IMR-90 (cell line): ENCODE results near the gene BLVRB. TPM values are rescaled to one million over a fixed set of nuclear protein-coding genes. Genes with fewer than 3 reads are reported as not detected.

Source experiments
- ATAC-seq: fragments of 200-7000 bp; cut with Tn5 transposase; 2 replicates; pipeline ENCODE4 v1.9.1; 2020; ENCODE audit warnings: low read depth, mild to moderate bottlenecking, moderate library complexity
- BruUV-seq: library from RNA; stranded (reverse); fragments of 400-500 nt; replicated peaks from 2 replicates; lab custom pipeline; 2021; lab: Mats Ljungman, UMichigan
- CTCF ChIA-PET: fragments of 300-600 bp; formaldehyde crosslinking; extraction: SDS; loops from one replicate; lab custom pipeline; 2021; ENCODE audit warnings: antibody characterized with exemption; lab: Yijun Ruan, JAX
- POLR2A ChIA-PET: fragments of 300-600 bp; sonication (Branson Sonifier 250); formaldehyde crosslinking; loops from one replicate; lab custom pipeline; 2022; ENCODE audit warnings: antibody characterized with exemption; ENCODE audit not compliant: unreplicated experiment; lab: Charles Lee
- DNase-seq: peaks from one replicate; pipeline ENCODE4 v3.0.0; 2013
- H2AFZ ChIP-seq: replicated peaks from 2 replicates; pipeline ENCODE3; 2013; ENCODE audit warnings: low read length, mild to moderate bottlenecking; ENCODE audit not compliant: poor library complexity
- H2AK5ac ChIP-seq: 2 replicates; pipeline ENCODE4 v1.6.1; 2013; ENCODE audit warnings: low read depth, low read length, inconsistent platforms
- H2AK9ac ChIP-seq: replicated peaks from 2 replicates; pipeline ENCODE3; 2013; ENCODE audit warnings: mild to moderate bottlenecking, low read depth, low read length, moderate library complexity; ENCODE audit not compliant: poor library complexity
- H2BK120ac ChIP-seq: 2 replicates; pipeline ENCODE4 v1.6.1; 2013; ENCODE audit warnings: low read depth, low read length, inconsistent platforms
- H2BK15ac ChIP-seq: 3 replicates; pipeline ENCODE4 v1.6.1; 2013; ENCODE audit warnings: low read depth, low read length, inconsistent platforms
- H2BK20ac ChIP-seq: 2 replicates; pipeline ENCODE4 v1.6.1; 2013; ENCODE audit warnings: low read depth, mild to moderate bottlenecking, inconsistent platforms, low read length, moderate library complexity
- H2BK5ac ChIP-seq: 2 replicates; pipeline ENCODE4 v1.6.1; 2013; ENCODE audit warnings: mild to moderate bottlenecking, low read depth, low read length, inconsistent platforms; ENCODE audit not compliant: poor library complexity, severe bottlenecking
- H3K14ac ChIP-seq: replicated peaks from 2 replicates; pipeline ENCODE4 v1.6.1; 2013; ENCODE audit warnings: low read depth, low read length, inconsistent platforms
- H3K18ac ChIP-seq: 2 replicates; pipeline ENCODE4 v1.6.1; 2013; ENCODE audit warnings: low read depth, low read length, control low read depth
- H3K23ac ChIP-seq: 2 replicates; pipeline ENCODE4 v1.6.1; 2013; ENCODE audit warnings: low read depth, low read length, inconsistent platforms
- H3K27ac ChIP-seq: 2 replicates; pipeline ENCODE4 v1.5.1; 2013; ENCODE audit warnings: mild to moderate bottlenecking, control low read depth, low read length; ENCODE audit not compliant: insufficient read depth
- H3K27me3 ChIP-seq: 2 replicates; pipeline ENCODE4 v1.6.1; 2013; ENCODE audit warnings: low read length; ENCODE audit not compliant: control insufficient read depth, insufficient read depth
- H3K36me3 ChIP-seq: 2 replicates; pipeline ENCODE4 v1.6.1; 2013; ENCODE audit warnings: low read length, mixed read lengths; ENCODE audit not compliant: control insufficient read depth, insufficient read depth
- H3K4ac ChIP-seq: 2 replicates; pipeline ENCODE4 v1.6.1; 2013; ENCODE audit warnings: low read depth, low read length, inconsistent platforms
- H3K4me1 ChIP-seq: 2 replicates; pipeline ENCODE4 v1.6.1; 2013; ENCODE audit warnings: low read length, mixed read lengths; ENCODE audit not compliant: control insufficient read depth, insufficient read depth
- H3K4me2 ChIP-seq: 2 replicates; pipeline ENCODE4 v1.6.1; 2013; ENCODE audit warnings: low read depth, mild to moderate bottlenecking, control low read depth, low read length, moderate library complexity
- H3K4me3 ChIP-seq: 2 replicates; pipeline ENCODE4 v1.5.1; 2013; ENCODE audit warnings: low read depth, mild to moderate bottlenecking, control low read depth, low read length, moderate library complexity; ENCODE audit not compliant: insufficient read depth
- H3K56ac ChIP-seq: 2 replicates; pipeline ENCODE4 v1.6.1; 2013; ENCODE audit warnings: low read length, inconsistent platforms; ENCODE audit not compliant: insufficient read depth; ENCODE audit errors: extremely low read depth
- H3K79me1 ChIP-seq, 2 experiments: 2 replicates each; pipeline ENCODE4 v1.6.1; 2013; ENCODE audit warnings: low read length in 2 of 2, inconsistent platforms in 1 of 2, low read depth in 1 of 2
- H3K9ac ChIP-seq: 2 replicates; pipeline ENCODE4 v1.6.1; 2013; ENCODE audit warnings: low read depth, low read length, control low read depth
- H3K9me1 ChIP-seq: 2 replicates; pipeline ENCODE4 v1.6.1; 2013; ENCODE audit warnings: low read length, inconsistent platforms; ENCODE audit not compliant: insufficient read depth
- H3K9me3 ChIP-seq: 2 replicates; pipeline ENCODE4 v1.6.1; 2013; ENCODE audit warnings: low read length; ENCODE audit not compliant: control insufficient read depth, insufficient read depth
- H4K20me1 ChIP-seq: 2 replicates; pipeline ENCODE4 v1.6.1; 2013; ENCODE audit warnings: low read length, inconsistent platforms; ENCODE audit not compliant: insufficient read depth
- H4K5ac ChIP-seq: 2 replicates; pipeline ENCODE4 v1.6.1; 2013; ENCODE audit warnings: mild to moderate bottlenecking, low read depth, low read length, control low read depth
- H4K8ac ChIP-seq, 2 experiments: 2 replicates each; pipeline ENCODE4 v1.6.1; 2013; ENCODE audit warnings: low read depth in 2 of 2, low read length in 2 of 2, control low read depth in 1 of 2, inconsistent platforms in 1 of 2
- H4K91ac ChIP-seq: 2 replicates; pipeline ENCODE4 v1.6.1; 2013; ENCODE audit warnings: low read depth, low read length, inconsistent platforms; ENCODE audit not compliant: insufficient read depth
- BHLHE40 ChIP-seq: fragments of 150-350 bp; IDR thresholded peaks from 2 replicates; pipeline ENCODE4 v1.6.1; 2016; ENCODE audit warnings: mild to moderate bottlenecking, low read depth, low read length
- CEBPB ChIP-seq: IDR thresholded peaks from 2 replicates; pipeline ENCODE4 v1.6.1; 2012; ENCODE audit warnings: low read depth, low read length, improper control_type of control experiment
- CHD1 ChIP-seq: IDR thresholded peaks from 2 replicates; pipeline ENCODE4 v1.6.1; 2012; ENCODE audit warnings: low read depth, low read length, improper control_type of control experiment
- CTCF ChIP-seq: conservative IDR thresholded peaks from 2 replicates; pipeline ENCODE4 v1.5.1; 2012; ENCODE audit warnings: mild to moderate bottlenecking, low read depth, low read length, improper control_type of control experiment
- MXI1 ChIP-seq: IDR thresholded peaks from 2 replicates; pipeline ENCODE4 v1.6.1; 2012; ENCODE audit warnings: low read depth, mild to moderate bottlenecking, low read length, moderate library complexity, borderline replicate concordance
- NFE2L2 ChIP-seq: fragments of 150-350 bp; IDR thresholded peaks from 2 replicates; pipeline ENCODE4 v1.6.1; 2016; ENCODE audit warnings: low read depth, mild to moderate bottlenecking, low read length
- POLR2A ChIP-seq: IDR thresholded peaks from 2 replicates; pipeline ENCODE4 v1.6.1; 2012; ENCODE audit warnings: mild to moderate bottlenecking, low read depth, low read length
- RAD21 ChIP-seq: IDR thresholded peaks from 2 replicates; pipeline ENCODE4 v1.6.1; 2012; ENCODE audit warnings: low read length, improper control_type of control experiment
- RCOR1 ChIP-seq: IDR thresholded peaks from 2 replicates; pipeline ENCODE4 v1.6.1; 2012; ENCODE audit warnings: mild to moderate bottlenecking, low read length, improper control_type of control experiment; ENCODE audit not compliant: insufficient replicate concordance
- RFX5 ChIP-seq: IDR thresholded peaks from 2 replicates; pipeline ENCODE4 v1.8.0; 2012; ENCODE audit warnings: low read depth, mild to moderate bottlenecking, low read length, moderate library complexity
- SMC3 ChIP-seq: fragments of 150-350 bp; IDR thresholded peaks from 2 replicates; pipeline ENCODE4 v1.6.1; 2016; ENCODE audit warnings: low read depth, mild to moderate bottlenecking, antibody characterized with exemption, low read length, moderate library complexity
- WGBS, 2 experiments: methylation state at CpG; one replicate each; pipeline versions ENCODE4 v1.1.5 to v1.1.7; 2013; ENCODE audit warnings: missing lambda C conversion rate in 2 of 2; ENCODE audit not compliant: insufficient read length in 1 of 2; ENCODE audit errors: extremely low coverage in 2 of 2; 5-methylcytosine and 5-hydroxymethylcytosine counted together
- dilution Hi-C: fragments of 300-500 bp; cut with HindIII; formaldehyde crosslinking; loops from one replicate; pipeline ENCODE4 v1.14.3; 2018; ENCODE audit warnings: low sequenced_read_pairs; ENCODE audit not compliant: unreplicated experiment
- in situ Hi-C: fragments of 300-500 bp; cut with MboI; formaldehyde crosslinking; loops from 3 replicates; pipeline ENCODE4 v1.14.3; 2019; ENCODE audit warnings: low sequenced_read_pairs, inconsistent platforms, mixed read lengths
- intact Hi-C: fragments of 100-400 bp; cut with micrococcal nuclease; formaldehyde crosslinking; loops from 2 replicates; pipeline ENCODE4 v1.10.0; 2022
- polyA plus RNA-seq, 3 experiments: library from polyadenylated mRNA; depleted of rRNA; stranded (reverse); fragments of >200 nt; gene quantifications; 2 replicates each; pipeline ENCODE4 v1.2.3, GENCODE V29; 2012; ENCODE audit warnings: low replicate concordance in 1 of 3
- total RNA-seq: library from RNA; depleted of rRNA; stranded (reverse); fragments of >200 nt; gene quantifications from 2 replicates; pipeline ENCODE4 v1.2.3, GENCODE V29; 2012
- TF ChIP-seq, protein P1 (sequence below): fragments of 150-350 bp; IDR thresholded peaks from 2 replicates; pipeline ENCODE4 v1.6.1; 2017; ENCODE audit warnings: mild to moderate bottlenecking, antibody characterized with exemption, low read length, low read depth
- TF ChIP-seq, protein P2 (sequence below): fragments of 150-350 bp; IDR thresholded peaks from 2 replicates; pipeline ENCODE4 v1.6.1; 2016; ENCODE audit warnings: low read depth, mild to moderate bottlenecking, low read length, moderate library complexity, borderline replicate concordance

The BLVRB gene
- total and polyA plus RNA-seq, 2 of the 4 experiments (the other 2 are of a cell fraction): 65.2 to 102 TPM

GRCh38 chr19:40444000-40444824 is 21.3 kb downstream of the BLVRB start, which contains the start of gene SERTAD3:
SERTAD3 (minus strand) TSS chr19:40444335; CDS start chr19:40442080, 2,255 bp downstream.
- Histone ChIP-seq H2AFZ (peak within 1 kb of the TSS; percentile 100), H3K14ac (peak within 1 kb of the TSS; percentile 99), H3K4me2 (peak within 1 kb of the TSS; percentile 92), H3K4me3 (peak within 1 kb of the TSS; percentile 70), H3K79me1 (peaks cover 16 to 42% of the 10 kb centered on the region in 2 experiments; a peak in 3 of 4 replicates), H2AK5ac (peak within 1 kb of the TSS; percentile 99), H3K27me3 (no peaks in the 10 kb centered on the region), H3K36me3 (peaks cover 25% of the 10 kb centered on the region), H2BK15ac (peak within 1 kb of the TSS; percentile 99; the same call in 2 of the 3 replicates), H2BK5ac (peak within 1 kb of the TSS; percentile 95), H3K4me1 (peaks cover 2% of the 10 kb centered on the region), H3K18ac (peak within 1 kb of the TSS; percentile 94), H4K8ac (peak within 1 kb of the TSS; percentile 88 to 100), H3K9me1 (no peaks in the 10 kb centered on the region; the same call in 1 of the 2 replicates), H3K9me3 (no peaks in the 10 kb centered on the region), H2AK9ac (peak within 1 kb of the TSS; percentile 100), H3K9ac (peak within 1 kb of the TSS; percentile 99), H3K56ac (peak within 1 kb of the TSS; percentile 97), H3K23ac (peak within 1 kb of the TSS; percentile 99), H4K20me1 (peaks cover 33% of the 10 kb centered on the region), H2BK120ac (peak within 1 kb of the TSS; percentile 93), H4K91ac (peak within 1 kb of the TSS; percentile 99), H4K5ac (peak within 1 kb of the TSS; percentile 86), H3K4ac (peak within 1 kb of the TSS; percentile 100), H2BK20ac (peak within 1 kb of the TSS; percentile 64; the same call in 1 of the 2 replicates), H3K27ac (peak within 1 kb of the TSS; percentile 95)
- BruUV-seq: no TSS peak
- 0% methylated on average over 39 of the region's 72 CpGs; no CpG with 5 or more reads in 1 of the 2 experiments for WGBS, 2 experiments
- DNase-seq (peak; percentile 91), ATAC-seq (peak; percentile 80)
- ChIA-PET POLR2A (no interaction called here), CTCF (interaction anchor here (0.6 kb wide), 1 partner anchor 544 kb away, joined by 3 read pairs; no protein-coding TSS in a partner anchor)
- in situ Hi-C loops: no loop called here
- dilution Hi-C loops: no loop called here
- intact Hi-C loops: loop anchor here (1.0 to 5.0 kb wide), 5 partner anchors 19 to 203 kb away; partner anchors contain the start of genes C19orf47, PLD3 and SERTAD1
- TF ChIP-seq RFX5: no peak
- TF ChIP-seq RAD21: no peak
- TF ChIP-seq, protein P1, sequence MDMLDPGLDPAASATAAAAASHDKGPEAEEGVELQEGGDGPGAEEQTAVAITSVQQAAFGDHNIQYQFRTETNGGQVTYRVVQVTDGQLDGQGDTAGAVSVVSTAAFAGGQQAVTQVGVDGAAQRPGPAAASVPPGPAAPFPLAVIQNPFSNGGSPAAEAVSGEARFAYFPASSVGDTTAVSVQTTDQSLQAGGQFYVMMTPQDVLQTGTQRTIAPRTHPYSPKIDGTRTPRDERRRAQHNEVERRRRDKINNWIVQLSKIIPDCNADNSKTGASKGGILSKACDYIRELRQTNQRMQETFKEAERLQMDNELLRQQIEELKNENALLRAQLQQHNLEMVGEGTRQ: peak; percentile 53; the same call in 1 of the 2 replicates
- peak; percentile 60; the same call in 1 of the 2 replicates for TF ChIP-seq MXI1
- no peak for TF ChIP-seq RCOR1
- TF ChIP-seq BHLHE40: peak; percentile 85
- TF ChIP-seq, protein P2, sequence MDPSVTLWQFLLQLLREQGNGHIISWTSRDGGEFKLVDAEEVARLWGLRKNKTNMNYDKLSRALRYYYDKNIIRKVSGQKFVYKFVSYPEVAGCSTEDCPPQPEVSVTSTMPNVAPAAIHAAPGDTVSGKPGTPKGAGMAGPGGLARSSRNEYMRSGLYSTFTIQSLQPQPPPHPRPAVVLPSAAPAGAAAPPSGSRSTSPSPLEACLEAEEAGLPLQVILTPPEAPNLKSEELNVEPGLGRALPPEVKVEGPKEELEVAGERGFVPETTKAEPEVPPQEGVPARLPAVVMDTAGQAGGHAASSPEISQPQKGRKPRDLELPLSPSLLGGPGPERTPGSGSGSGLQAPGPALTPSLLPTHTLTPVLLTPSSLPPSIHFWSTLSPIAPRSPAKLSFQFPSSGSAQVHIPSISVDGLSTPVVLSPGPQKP: no peak
- TF ChIP-seq POLR2A: peak; percentile 93
- TF ChIP-seq SMC3: no peak
- no peak for TF ChIP-seq CEBPB
- TF ChIP-seq CTCF: no peak; the same call in 1 of the 2 replicates
- TF ChIP-seq CHD1: no peak
- no peak for TF ChIP-seq NFE2L2
